ENCODE measurements around the gene RARRES1.

DNA sequence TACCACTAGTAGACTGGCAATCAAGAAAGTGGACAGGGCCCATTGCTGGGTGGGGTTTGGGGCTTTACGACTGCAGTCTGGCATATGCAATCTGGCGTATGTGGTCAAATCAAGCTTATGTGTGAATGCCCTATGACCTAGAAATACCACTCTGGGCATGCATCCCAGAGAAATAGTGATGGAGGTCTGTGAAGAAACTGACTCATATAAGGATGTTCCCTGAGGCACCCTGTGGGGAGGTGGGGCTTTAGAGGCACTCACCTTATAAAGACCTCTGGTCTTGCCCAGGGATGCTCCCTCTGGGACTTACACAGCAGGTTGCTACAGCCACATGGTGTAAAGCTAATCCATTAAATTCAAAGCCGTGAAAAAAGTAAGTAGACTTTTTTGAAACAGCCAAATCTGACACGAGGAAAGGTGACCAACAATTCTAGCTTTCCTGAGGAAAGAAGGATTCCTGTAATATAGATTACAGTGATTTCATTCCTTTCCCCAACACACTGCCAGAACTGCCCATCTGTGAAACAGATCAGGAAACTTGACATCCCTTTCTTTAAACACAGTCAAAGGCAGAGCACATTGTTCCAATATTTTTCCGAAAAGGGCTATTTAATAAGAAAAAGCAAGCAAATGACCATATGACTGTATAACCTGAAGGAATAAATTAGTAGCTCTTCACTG, 13.6 kb downstream of the RARRES1 start:
- TF ChIP-seq, protein P1, sequence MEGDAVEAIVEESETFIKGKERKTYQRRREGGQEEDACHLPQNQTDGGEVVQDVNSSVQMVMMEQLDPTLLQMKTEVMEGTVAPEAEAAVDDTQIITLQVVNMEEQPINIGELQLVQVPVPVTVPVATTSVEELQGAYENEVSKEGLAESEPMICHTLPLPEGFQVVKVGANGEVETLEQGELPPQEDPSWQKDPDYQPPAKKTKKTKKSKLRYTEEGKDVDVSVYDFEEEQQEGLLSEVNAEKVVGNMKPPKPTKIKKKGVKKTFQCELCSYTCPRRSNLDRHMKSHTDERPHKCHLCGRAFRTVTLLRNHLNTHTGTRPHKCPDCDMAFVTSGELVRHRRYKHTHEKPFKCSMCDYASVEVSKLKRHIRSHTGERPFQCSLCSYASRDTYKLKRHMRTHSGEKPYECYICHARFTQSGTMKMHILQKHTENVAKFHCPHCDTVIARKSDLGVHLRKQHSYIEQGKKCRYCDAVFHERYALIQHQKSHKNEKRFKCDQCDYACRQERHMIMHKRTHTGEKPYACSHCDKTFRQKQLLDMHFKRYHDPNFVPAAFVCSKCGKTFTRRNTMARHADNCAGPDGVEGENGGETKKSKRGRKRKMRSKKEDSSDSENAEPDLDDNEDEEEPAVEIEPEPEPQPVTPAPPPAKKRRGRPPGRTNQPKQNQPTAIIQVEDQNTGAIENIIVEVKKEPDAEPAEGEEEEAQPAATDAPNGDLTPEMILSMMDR (conservative IDR thresholded peaks at IDR 0.05; ENCODE audit: low read length): no peak
- no peak for TF ChIP-seq EZH2phosphoT487 (IDR thresholded peaks at IDR 0.05; ENCODE audit: borderline replicate concordance, low read depth, low read length)
